ENCODE results near the gene PARVB. TPM values are rescaled to one million over a fixed set of nuclear protein-coding genes. Genes with fewer than 3 reads are reported as not detected.

Gene PARVB
- total and polyA plus RNA-seq, 9 of the 15 experiments (the other 6 are each of a cell fraction or from before 2014, with no cell fraction given), result 1.1 to 59.2 (median 29.2) TPM

DNA sequence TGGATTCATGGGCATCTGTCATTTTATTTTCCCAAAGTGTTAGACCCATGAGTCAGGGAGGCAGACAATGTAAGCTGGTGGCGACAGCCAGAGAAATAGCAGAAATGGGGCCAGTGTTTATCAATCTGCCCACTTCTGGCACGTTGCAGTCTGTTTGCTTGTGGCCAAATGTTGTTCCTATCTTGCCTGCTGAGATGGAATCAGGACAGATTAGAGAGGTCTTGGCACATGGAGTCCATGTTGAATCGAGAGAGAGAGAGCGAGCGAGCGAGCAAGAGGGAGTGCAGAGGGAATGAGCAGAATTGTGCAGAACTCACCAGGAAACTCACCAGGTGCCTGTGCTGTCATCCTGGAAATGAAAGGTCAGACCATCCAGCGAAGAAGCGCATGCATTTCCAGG is 134.7 kb downstream of the PARVB start (continued):
- TF ChIP-seq, protein P1, sequence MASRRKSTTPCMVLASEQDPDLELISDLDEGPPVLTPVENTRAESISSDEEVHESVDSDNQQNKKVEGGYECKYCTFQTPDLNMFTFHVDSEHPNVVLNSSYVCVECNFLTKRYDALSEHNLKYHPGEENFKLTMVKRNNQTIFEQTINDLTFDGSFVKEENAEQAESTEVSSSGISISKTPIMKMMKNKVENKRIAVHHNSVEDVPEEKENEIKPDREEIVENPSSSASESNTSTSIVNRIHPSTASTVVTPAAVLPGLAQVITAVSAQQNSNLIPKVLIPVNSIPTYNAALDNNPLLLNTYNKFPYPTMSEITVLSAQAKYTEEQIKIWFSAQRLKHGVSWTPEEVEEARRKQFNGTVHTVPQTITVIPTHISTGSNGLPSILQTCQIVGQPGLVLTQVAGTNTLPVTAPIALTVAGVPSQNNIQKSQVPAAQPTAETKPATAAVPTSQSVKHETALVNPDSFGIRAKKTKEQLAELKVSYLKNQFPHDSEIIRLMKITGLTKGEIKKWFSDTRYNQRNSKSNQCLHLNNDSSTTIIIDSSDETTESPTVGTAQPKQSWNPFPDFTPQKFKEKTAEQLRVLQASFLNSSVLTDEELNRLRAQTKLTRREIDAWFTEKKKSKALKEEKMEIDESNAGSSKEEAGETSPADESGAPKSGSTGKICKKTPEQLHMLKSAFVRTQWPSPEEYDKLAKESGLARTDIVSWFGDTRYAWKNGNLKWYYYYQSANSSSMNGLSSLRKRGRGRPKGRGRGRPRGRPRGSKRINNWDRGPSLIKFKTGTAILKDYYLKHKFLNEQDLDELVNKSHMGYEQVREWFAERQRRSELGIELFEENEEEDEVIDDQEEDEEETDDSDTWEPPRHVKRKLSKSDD (conservative IDR thresholded peaks at IDR 0.05; ENCODE audit: low read length), result no peak
- TF ChIP-seq JUND (IDR thresholded peaks at IDR 0.05; ENCODE audit: borderline replicate concordance, low read depth, low read length) (no peak), JUND (tag; IDR thresholded peaks at IDR 0.05; ENCODE audit: borderline replicate concordance, low read depth, low read length) (no peak), HMG20A (CRISPR knock-in tag; conservative IDR thresholded peaks at IDR 0.05) (no peak), ZNF785 (CRISPR knock-in tag; IDR thresholded peaks at IDR 0.05) (no peak), CCNT2 (IDR thresholded peaks at IDR 0.05; ENCODE audit: borderline replicate concordance, extremely low read depth, insufficient read length, low read depth, low read length) (no peak), ZNF212 (CRISPR knock-in tag; IDR thresholded peaks at IDR 0.05) (no peak), XRCC3 (IDR thresholded peaks at IDR 0.05) (no peak), CHD2 (IDR thresholded peaks at IDR 0.05; ENCODE audit: low read depth, low read length) (no peak), HNRNPH1 (optimal IDR thresholded peaks at IDR 0.05; ENCODE audit: low read depth, low read length) (no peak), ELF1 (tag; IDR thresholded peaks at IDR 0.05) (no peak), ZNF589 (CRISPR knock-in tag; IDR thresholded peaks at IDR 0.05; ENCODE audit: low read depth) (no peak), SRSF1 (IDR thresholded peaks at IDR 0.05; ENCODE audit: low read depth, low read length) (no peak)
- TF ChIP-seq, protein P2, sequence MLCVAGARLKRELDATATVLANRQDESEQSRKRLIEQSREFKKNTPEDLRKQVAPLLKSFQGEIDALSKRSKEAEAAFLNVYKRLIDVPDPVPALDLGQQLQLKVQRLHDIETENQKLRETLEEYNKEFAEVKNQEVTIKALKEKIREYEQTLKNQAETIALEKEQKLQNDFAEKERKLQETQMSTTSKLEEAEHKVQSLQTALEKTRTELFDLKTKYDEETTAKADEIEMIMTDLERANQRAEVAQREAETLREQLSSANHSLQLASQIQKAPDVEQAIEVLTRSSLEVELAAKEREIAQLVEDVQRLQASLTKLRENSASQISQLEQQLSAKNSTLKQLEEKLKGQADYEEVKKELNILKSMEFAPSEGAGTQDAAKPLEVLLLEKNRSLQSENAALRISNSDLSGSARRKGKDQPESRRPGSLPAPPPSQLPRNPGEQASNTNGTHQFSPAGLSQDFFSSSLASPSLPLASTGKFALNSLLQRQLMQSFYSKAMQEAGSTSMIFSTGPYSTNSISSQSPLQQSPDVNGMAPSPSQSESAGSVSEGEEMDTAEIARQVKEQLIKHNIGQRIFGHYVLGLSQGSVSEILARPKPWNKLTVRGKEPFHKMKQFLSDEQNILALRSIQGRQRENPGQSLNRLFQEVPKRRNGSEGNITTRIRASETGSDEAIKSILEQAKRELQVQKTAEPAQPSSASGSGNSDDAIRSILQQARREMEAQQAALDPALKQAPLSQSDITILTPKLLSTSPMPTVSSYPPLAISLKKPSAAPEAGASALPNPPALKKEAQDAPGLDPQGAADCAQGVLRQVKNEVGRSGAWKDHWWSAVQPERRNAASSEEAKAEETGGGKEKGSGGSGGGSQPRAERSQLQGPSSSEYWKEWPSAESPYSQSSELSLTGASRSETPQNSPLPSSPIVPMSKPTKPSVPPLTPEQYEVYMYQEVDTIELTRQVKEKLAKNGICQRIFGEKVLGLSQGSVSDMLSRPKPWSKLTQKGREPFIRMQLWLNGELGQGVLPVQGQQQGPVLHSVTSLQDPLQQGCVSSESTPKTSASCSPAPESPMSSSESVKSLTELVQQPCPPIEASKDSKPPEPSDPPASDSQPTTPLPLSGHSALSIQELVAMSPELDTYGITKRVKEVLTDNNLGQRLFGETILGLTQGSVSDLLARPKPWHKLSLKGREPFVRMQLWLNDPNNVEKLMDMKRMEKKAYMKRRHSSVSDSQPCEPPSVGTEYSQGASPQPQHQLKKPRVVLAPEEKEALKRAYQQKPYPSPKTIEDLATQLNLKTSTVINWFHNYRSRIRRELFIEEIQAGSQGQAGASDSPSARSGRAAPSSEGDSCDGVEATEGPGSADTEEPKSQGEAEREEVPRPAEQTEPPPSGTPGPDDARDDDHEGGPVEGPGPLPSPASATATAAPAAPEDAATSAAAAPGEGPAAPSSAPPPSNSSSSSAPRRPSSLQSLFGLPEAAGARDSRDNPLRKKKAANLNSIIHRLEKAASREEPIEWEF (CRISPR knock-in tag; IDR thresholded peaks at IDR 0.05), result no peak
- TF ChIP-seq, protein P3, sequence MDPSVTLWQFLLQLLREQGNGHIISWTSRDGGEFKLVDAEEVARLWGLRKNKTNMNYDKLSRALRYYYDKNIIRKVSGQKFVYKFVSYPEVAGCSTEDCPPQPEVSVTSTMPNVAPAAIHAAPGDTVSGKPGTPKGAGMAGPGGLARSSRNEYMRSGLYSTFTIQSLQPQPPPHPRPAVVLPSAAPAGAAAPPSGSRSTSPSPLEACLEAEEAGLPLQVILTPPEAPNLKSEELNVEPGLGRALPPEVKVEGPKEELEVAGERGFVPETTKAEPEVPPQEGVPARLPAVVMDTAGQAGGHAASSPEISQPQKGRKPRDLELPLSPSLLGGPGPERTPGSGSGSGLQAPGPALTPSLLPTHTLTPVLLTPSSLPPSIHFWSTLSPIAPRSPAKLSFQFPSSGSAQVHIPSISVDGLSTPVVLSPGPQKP (CRISPR knock-in tag; IDR thresholded peaks at IDR 0.05), result no peak
